Choroid plexus epithelial cell (primary cell): ENCODE data around the gene RPS24.
"Not testable (repeated sequence)": the region's sequence is repeated elsewhere in the genome, so short reads cannot be mapped to it uniquely, and the experiment has no call there.

Experiments used
- DNase-seq: peaks from one replicate; pipeline ENCODE4 v3.0.0-alpha.2; 2010; ENCODE audit warnings: low read depth
- H3K4me3 ChIP-seq: 2 replicates; pipeline ENCODE4 v1.5.1; 2011; ENCODE audit warnings: low read depth, mild to moderate bottlenecking, control low read depth, low read length, moderate library complexity
- TF ChIP-seq, protein P1 (sequence below): conservative IDR thresholded peaks from 2 replicates; pipeline ENCODE4 v1.5.1; 2011; ENCODE audit warnings: low read depth, mild to moderate bottlenecking, control low read depth, inconsistent platforms, low read length, moderate library complexity

RPS24 gene

DNA sequence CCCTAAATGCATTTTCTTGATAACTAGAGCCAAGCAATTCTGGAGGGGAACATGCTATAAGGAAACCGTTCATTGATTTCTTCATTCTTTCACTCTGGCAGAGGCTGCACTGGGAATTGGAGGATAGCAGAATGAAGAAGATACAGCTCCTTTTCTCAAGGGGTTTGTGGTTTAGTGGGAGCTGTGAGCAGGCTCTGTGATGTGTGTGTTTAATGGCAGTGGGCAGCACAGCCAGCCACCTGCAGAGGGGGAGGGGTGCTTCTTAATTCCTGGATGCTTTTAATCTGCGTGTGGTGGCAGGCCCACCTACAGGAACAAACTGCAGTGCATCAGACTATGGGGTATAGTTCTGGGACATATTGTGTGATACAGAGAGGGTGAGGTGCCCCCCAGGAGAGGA lies 31.9 kb downstream of the RPS24 start:
- no peak overlapping the region for H3K4me3 ChIP-seq
- DNase-seq: no peak
- TF ChIP-seq, protein P1, sequence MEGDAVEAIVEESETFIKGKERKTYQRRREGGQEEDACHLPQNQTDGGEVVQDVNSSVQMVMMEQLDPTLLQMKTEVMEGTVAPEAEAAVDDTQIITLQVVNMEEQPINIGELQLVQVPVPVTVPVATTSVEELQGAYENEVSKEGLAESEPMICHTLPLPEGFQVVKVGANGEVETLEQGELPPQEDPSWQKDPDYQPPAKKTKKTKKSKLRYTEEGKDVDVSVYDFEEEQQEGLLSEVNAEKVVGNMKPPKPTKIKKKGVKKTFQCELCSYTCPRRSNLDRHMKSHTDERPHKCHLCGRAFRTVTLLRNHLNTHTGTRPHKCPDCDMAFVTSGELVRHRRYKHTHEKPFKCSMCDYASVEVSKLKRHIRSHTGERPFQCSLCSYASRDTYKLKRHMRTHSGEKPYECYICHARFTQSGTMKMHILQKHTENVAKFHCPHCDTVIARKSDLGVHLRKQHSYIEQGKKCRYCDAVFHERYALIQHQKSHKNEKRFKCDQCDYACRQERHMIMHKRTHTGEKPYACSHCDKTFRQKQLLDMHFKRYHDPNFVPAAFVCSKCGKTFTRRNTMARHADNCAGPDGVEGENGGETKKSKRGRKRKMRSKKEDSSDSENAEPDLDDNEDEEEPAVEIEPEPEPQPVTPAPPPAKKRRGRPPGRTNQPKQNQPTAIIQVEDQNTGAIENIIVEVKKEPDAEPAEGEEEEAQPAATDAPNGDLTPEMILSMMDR: no peak

DNA sequence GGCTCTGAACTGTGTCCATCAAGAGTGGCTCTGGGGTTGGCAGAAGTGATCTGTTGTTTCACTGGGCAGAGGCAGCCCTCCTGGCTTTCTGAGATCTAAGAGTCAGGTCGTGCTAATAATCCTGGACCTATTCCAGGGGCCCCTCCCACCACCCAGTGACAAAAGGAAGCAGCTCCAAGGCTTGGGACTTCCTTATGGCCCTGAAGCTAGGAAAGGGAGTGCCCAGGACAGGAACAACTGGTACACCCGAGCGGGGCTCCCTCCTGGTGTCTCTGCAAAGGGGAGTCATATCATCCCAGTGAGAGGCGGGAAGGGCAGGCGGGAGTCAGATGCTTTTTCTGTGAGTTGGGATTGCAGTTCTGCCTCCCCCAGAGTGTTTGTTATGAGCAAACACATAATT lies 32.3 kb downstream of the RPS24 start:
- no peak for DNase-seq
- TF ChIP-seq, protein P1: no peak

DNA sequence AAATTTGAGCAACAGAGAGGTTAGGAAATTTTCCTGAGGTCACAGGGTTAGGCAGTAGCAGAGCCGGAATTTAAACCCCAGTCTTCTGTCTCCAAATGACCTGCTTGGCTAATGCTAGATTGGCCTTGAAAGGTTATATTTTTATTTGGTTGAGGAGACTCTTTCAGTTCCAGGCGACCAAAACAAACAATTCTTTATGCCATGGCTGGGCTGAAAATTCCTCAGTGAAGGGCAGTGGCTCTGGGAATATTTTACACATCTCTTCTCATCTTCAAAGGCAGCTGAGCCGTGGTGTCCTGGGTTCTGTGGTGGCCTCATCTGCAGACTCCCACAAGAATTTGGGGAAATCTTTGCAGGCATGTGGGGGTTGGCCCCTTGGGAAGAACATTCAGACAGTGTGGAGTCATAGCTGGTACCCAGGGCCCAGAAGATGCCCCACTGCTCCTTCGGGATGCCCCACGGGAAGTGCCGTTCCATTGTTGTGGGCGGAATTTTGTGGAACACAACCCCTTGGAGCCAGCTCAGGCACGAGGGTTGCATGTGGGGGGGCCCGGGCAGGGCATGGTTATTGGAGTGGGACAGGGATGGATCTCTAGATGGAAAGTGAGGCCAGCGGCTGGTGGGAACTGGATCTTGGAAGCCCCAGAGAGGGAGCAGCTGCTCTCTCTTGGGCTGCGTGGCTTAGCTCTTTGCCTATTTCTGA lies 33.2 kb downstream of the RPS24 start:
- no peak for DNase-seq
- TF ChIP-seq, protein P1: no peak
- H3K4me3 ChIP-seq: no peak overlapping the region

More for the DNA sequence above, 32.3 kb downstream of the RPS24 start:
- H3K4me3 ChIP-seq: no peak overlapping the region

DNA sequence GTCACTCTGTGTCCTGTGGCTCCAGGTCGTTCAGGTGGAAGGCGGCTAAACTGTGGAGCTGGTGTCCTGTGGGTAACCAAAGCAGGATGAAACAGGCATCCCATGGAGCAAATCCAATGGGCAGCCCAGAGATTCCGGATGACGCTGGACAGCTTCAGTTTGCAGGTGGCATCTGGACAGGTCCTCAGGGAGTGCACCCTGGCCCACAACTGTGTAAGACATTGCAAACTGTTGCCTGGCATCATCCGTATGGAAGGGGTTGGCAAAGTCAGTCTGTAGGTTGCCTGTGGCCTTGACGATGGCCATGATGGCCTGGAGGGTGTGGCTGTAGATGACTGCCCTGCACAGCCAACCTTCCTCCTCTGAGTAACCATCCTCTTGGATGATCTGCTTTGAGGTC lies 35.5 kb downstream of the RPS24 start:
- H3K4me3 ChIP-seq: no peak overlapping the region
- no peak for DNase-seq
- TF ChIP-seq, protein P1: no peak

DNA sequence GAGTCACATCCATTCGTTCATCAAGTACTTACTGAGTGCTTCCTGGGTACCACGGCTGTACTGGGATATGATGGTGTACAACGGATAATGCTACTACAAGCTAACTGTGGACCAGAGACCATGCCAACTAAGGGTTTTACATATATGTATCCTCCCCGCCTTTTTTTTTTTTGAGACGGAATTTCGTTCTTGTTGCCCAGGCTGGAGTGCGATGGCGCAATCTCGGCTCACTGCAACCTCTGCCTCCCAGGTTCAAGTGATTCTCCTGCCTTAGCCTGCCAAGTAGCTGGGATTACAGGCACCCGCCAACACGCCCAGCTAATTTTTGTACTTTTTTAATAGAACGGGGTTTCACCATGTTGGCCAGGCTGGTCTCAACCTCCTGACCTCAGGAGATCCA lies 36.4 kb downstream of the RPS24 start:
- DNase-seq: not testable (repeated sequence)

DNA sequence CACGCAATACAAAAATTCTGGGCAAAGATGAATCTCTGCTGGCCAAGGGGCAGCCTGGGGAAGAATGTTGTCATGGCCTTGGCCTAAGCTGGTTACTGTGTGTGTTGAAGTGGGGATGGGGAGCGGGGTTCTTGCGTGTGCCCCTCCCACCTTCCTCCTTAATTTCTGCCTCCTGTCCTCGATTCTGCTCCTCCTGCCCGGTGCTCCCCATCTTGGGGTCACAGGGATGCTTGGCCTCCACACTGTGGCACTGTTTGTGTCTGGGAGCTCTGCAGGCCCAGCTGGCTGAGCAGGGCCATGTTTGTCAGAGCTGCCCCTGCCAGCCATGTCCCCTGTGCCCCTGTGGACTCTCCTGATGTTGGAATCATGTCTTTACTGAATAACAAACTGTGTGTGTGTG lies 37.1 kb downstream of the RPS24 start:
- no peak for DNase-seq
- TF ChIP-seq, protein P1: no peak
- no peak overlapping the region for H3K4me3 ChIP-seq

More for the DNA sequence above, 36.4 kb downstream of the RPS24 start:
- H3K4me3 ChIP-seq: not testable (repeated sequence)

DNA sequence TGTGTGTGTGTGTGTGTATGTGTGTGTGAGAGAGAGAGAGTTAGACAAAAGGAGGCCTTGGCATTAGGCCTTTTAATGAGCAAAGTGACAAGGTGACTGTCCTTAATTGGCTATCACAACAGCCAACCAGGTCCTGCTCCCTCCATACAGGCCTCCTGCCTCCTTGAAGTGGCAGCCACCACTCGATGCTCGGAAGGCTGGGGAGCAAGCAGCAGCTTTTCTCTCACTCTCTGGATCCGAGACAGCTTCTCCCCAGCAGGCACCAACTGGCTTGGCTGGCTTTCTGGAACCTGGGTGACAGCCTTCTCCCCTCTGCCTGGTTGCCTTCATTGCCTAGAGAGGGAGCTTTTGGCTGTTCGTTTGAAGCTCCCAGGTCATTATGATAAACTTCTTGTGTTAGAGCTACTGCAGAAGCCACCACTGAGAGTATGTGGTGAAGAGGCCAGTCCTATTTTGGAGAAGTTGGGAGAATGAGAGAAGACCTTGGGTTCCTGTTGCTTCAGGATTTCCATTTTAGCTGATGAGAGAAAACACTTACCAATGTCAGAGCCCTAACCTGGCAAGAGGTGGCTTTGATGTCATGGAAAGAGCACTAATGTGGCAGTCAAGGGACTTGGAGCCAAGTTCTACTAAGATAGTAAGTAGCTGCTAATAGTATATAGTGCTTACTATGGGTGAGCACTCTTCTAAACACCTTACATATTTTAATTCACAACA lies 37.6 kb downstream of the RPS24 start:
- no peak for DNase-seq
- TF ChIP-seq, protein P1: no peak
- no peak overlapping the region for H3K4me3 ChIP-seq
